Lower lobe of right lung (tissue), 2 donors: Measurements from ENCODE around the gene CLCN2. TPM values are rescaled to one million over a fixed set of nuclear protein-coding genes. Genes with fewer than 3 reads are reported as not detected.
A peak's percentile ranks its signal among the peaks of the same experiment; 100 is the strongest.

Source experiments
- ATAC-seq, 2 donors: fragments of 200-7000 bp; cut with Tn5 transposase; one replicate each; pipeline ENCODE4 v1.9.1; 2020 to 2022; ENCODE audit warnings: mild to moderate bottlenecking in 2 of 2, moderate library complexity in 2 of 2
- DNase-seq: peaks from one replicate; pipeline ENCODE4 v3.0.0-alpha.2; 2020
- H3K27ac ChIP-seq: fragments of 200-600 bp; one replicate; pipeline ENCODE4 v1.8.0; 2022
- H3K27me3 ChIP-seq: fragments of 200-600 bp; one replicate; pipeline ENCODE4 v1.8.0; 2022; ENCODE audit warnings: low read depth
- H3K36me3 ChIP-seq: fragments of 200-600 bp; one replicate; pipeline ENCODE4 v1.8.0; 2022; ENCODE audit warnings: mild to moderate bottlenecking
- H3K4me1 ChIP-seq: fragments of 200-600 bp; one replicate; pipeline ENCODE4 v1.8.0; 2022
- H3K4me3 ChIP-seq: fragments of 200-600 bp; one replicate; pipeline ENCODE4 v1.8.0; 2022; ENCODE audit warnings: mild to moderate bottlenecking
- H3K9me3 ChIP-seq: fragments of 200-600 bp; one replicate; pipeline ENCODE4 v1.8.0; 2022
- intact Hi-C: fragments of 100-400 bp; cut with DNase I; formaldehyde crosslinking; loops from one replicate; pipeline ENCODE4 v1.11.0; 2022
- total RNA-seq: library from RNA; stranded (reverse); fragmentation: NEBNext Ultra II Directional; extraction: Animal tissue kit (Norgen Biotek cat#: 25700); gene quantifications from one replicate; pipeline ENCODE4 v1.2.1, GENCODE V29; 2021
- TF ChIP-seq, protein P1 (sequence below): fragments of 200-600 bp; IDR thresholded peaks from one replicate; pipeline ENCODE4 v1.8.0; 2022; ENCODE audit warnings: antibody characterized with exemption, mild to moderate bottlenecking
- donor health status: DM: no; HTN: yes; CAD: no; lungs with severe emphysema.

The CLCN2 gene
- total RNA-seq, 1 donor from 2014 or later: 4.4 TPM

DNA sequence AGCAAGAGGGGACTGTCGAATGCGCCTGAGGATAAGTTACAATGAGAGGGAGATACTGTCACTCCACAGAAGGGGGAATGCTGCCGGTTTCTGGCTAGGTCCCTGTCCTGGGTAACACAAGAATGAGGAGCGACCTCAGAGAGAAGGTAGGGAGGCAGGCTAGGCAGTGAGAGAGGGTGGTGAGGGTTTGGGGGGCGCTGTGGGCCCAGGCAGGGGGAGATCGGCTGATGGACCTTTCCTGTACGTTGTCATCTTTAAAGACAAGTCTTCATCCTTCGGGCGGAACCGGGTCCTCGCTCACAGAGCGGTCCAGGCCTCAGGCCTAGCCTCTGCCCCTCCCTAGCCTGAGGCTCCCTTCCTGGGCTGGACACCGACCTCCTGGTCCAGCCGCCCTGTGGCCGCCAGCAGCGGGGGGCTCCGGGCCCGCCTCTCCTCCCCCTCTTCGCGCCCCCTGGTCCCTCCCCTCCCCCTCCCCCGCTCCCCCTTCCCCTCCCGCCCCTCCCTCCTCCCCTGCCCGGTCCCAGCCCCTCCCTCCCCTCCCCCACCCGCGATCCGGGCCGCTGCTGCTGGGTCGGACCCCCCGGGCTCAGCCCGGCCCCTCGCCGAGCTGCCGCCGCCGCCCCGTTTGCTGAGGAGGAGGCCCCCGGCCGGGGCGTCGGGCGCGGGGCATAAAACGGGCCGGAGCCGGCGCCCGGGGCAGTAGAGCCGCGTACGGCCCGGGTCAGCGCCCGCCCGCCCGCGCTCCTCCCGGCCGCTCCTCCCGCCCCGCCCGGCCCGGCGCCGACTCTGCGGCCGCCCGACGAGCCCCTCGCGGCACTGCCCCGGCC lies 18.2 kb upstream of the CLCN2 start, which contains the start of gene CHRD:
CHRD (plus strand) TSS at position 697 of the 827 bp plus-strand sequence. CDS start 265 bp downstream, outside the sequence.
- peaks cover 28% of the 10 kb centered on the region for H3K27me3 ChIP-seq
- no peak for DNase-seq
- ATAC-seq: peak; percentile 3 to 4

DNA sequence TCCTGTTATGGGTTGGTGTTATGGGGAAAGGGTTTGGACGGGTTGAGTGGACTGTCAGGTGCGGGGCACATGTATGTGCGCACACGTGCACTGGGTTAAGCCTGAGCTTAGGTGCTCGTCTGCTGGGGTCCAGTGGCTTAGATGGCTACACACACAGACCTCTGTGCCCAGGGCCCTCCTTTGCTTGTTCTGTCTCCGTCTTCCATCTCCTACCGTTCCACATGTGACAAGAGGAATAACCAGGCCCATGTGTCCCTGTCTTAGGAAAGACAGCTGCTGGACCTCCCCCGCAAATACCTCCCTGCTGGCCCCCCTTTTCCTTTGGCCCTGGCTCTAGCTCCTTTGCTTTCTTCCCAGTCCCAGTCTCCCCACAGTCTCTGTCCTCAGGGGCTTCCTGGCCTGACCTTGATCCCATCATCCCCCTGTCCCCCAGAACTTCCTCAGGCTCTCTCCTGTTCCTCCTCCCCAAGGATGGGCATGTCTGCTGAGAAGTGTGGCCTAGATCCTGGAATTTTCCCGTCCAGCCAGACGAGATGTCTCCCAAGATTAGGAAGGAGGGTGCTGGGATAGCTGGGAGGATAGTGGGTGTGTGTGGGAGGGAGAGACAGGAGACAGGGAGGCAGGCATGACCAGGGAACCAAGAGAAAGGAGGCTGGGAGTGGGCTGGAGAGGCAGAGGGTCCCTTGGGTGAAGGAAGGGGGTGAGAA lies 17.4 kb upstream of the CLCN2 start:
- Histone ChIP-seq H3K4me3 (no peak overlapping the region), H3K9me3 (no peaks in the 10 kb centered on the region), H3K36me3 (no peaks in the 10 kb centered on the region), H3K27ac (peak overlapping the region; percentile 39), H3K4me1 (peaks cover 20% of the 10 kb centered on the region), H3K27me3 (peaks cover 28% of the 10 kb centered on the region)
- TF ChIP-seq, protein P1, sequence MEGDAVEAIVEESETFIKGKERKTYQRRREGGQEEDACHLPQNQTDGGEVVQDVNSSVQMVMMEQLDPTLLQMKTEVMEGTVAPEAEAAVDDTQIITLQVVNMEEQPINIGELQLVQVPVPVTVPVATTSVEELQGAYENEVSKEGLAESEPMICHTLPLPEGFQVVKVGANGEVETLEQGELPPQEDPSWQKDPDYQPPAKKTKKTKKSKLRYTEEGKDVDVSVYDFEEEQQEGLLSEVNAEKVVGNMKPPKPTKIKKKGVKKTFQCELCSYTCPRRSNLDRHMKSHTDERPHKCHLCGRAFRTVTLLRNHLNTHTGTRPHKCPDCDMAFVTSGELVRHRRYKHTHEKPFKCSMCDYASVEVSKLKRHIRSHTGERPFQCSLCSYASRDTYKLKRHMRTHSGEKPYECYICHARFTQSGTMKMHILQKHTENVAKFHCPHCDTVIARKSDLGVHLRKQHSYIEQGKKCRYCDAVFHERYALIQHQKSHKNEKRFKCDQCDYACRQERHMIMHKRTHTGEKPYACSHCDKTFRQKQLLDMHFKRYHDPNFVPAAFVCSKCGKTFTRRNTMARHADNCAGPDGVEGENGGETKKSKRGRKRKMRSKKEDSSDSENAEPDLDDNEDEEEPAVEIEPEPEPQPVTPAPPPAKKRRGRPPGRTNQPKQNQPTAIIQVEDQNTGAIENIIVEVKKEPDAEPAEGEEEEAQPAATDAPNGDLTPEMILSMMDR: no peak
- intact Hi-C loops: no loop called here
- DNase-seq: no peak
- no peak for ATAC-seq

More for the DNA sequence above, 18.2 kb upstream of the CLCN2 start, which contains the start of gene CHRD:
- Histone ChIP-seq H3K9me3 (no peaks in the 10 kb centered on the region), H3K4me3 (peak within 1 kb of the TSS; percentile 53), H3K36me3 (no peaks in the 10 kb centered on the region), H3K4me1 (peaks cover 20% of the 10 kb centered on the region), H3K27ac (peak within 1 kb of the TSS; percentile 39)
- intact Hi-C loops: no loop called here
- TF ChIP-seq, protein P1: no peak

DNA sequence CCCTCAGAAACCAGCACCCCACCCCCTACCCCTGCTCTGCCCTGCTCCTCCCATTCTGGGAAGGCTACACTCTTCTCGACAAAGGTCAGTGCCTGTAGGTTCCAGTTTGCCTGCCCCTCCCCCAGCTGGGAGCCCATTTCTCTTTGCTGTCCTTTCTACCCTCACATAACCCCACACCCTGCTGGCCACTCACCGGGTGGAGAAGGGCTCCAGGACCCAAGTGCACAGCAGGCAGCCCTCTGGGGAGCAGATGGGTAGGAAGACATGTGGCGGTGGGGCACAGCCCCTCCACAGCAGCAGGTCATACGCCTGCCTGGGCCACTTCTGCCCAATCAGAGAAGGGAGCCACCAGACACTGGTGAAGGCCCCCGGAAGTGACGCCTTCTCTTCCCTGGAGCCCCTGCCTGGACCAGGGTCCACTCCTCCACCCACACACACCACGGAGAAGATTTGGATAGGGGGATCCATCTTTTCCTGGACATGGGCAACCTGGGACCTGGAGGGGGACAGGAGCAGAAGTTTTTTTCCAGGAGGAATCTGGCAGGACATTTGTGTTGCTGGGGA lies 16.6 kb upstream of the CLCN2 start, which contains the start of gene THPO:
THPO (minus strand) TSS at position 326 of the 564 bp plus-strand sequence. CDS start 1,948 bp downstream, outside the sequence.
- no peaks in the 10 kb centered on the region for H3K36me3 ChIP-seq
- no peaks in the 10 kb centered on the region for H3K9me3 ChIP-seq
- H3K4me3 ChIP-seq: no peak within 1 kb of the TSS
- peaks cover 28% of the 10 kb centered on the region for H3K27me3 ChIP-seq
- H3K4me1 ChIP-seq: peaks cover 20% of the 10 kb centered on the region
- TF ChIP-seq, protein P1: no peak
- H3K27ac ChIP-seq: no peak within 1 kb of the TSS
- DNase-seq (no peak), ATAC-seq (peak in 1 of 2 donors; percentile 18)
- intact Hi-C loops: no loop called here

DNA sequence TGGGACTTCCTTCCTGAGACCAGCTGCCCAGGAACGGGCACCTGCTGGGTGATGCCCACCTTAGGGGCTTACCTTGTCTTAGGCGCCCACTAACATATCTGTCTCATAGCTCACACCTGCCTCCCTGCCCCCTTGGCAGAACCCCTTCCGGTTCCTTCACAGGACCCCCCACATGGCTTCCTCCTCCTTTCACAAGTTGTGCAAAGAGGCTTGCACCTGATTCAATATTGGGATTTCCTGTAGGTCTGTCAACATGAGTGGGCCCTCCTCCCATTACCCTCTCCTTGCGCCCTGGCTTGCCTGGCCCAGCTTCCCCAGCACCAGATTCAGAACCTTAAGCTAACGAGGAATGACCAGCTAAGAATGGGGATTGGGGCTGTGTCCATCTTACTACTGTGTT lies 16.0 kb upstream of the CLCN2 start:
- no peak for DNase-seq
- Histone ChIP-seq H3K36me3 (no peaks in the 10 kb centered on the region), H3K27me3 (peaks cover 28% of the 10 kb centered on the region), H3K4me3 (no peak overlapping the region), H3K4me1 (peaks cover 20% of the 10 kb centered on the region), H3K9me3 (no peaks in the 10 kb centered on the region), H3K27ac (no peak overlapping the region)
- intact Hi-C loops: no loop called here
- ATAC-seq: no peak
- TF ChIP-seq, protein P1: no peak

DNA sequence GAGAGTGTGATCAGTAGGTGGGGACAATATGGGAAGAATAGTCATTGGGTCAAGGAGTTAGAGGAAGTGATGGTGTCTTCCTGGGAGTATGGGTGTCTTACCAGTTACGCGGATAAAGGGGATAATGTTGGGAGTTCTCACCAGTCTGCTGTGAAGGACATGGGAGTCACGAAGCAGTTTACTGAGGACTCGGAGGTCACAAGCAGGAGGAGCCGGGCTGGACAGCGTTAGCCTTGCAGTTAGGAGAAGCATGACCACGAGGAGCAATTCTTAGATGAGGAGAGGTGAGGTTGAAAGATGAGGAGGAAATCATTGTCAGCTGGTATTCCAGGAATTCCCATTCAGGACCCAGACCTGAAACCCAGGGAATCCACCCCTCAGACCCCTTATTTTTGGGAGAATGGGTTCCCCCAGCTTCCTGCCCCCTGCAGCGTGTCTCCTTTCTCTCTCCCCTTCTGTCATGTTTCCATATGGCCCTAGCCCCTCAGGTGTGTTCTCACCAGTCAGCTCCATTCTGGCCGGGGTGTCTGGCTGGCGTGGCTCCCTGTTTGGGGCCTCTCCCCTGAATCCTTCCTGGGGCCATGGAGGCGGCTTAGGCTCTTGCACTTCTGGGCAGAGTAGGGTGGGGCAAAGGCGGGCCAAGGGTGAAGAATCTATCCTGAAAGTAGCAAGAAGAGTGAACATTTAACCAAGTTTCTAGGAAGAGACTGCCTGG lies 14.5 kb upstream of the CLCN2 start:
- no peaks in the 10 kb centered on the region for H3K9me3 ChIP-seq
- peaks cover 10% of the 10 kb centered on the region for H3K4me1 ChIP-seq
- H3K4me3 ChIP-seq: no peak overlapping the region
- intact Hi-C loops: no loop called here
- TF ChIP-seq, protein P1: no peak
- no peak for ATAC-seq
- H3K36me3 ChIP-seq: no peaks in the 10 kb centered on the region
- peaks cover 16% of the 10 kb centered on the region for H3K27me3 ChIP-seq
- no peak for DNase-seq
- no peak overlapping the region for H3K27ac ChIP-seq
